Small intestine (tissue), 7 donors: ENCODE measurements around the gene PIK3C2B. TPM values are rescaled to one million over a fixed set of nuclear protein-coding genes. Genes with fewer than 3 reads are reported as not detected.

ENCODE experiments used
- DNase-seq, 2 donors: peaks; one replicate each; pipeline versions ENCODE4 v3.0.0 to v3.0.0-alpha.2; 2013
- FAIRE-seq: peaks from 2 replicates; lab custom pipeline; 2012; peaks lifted over from hg19 to GRCh38; lab: Jason Lieb, UNC
- H3K27ac ChIP-seq, 3 donors: one replicate each; pipeline ENCODE4 v1.5.1; 2013; ENCODE audit warnings: low read length in 2 of 3, mild to moderate bottlenecking in 2 of 3, control low read depth in 1 of 3, inconsistent platforms in 1 of 3, low read depth in 1 of 3, moderate library complexity in 1 of 3
- H3K27me3 ChIP-seq, 3 donors: one replicate each; pipeline ENCODE4 v1.6.1; 2013; ENCODE audit warnings: low read length in 3 of 3, inconsistent platforms in 1 of 3; ENCODE audit not compliant: control insufficient read depth in 3 of 3, insufficient read depth in 3 of 3
- H3K36me3 ChIP-seq, 3 donors: one replicate each; pipeline ENCODE4 v1.6.1; 2013; ENCODE audit warnings: low read length in 3 of 3, inconsistent platforms in 1 of 3, low read depth in 1 of 3, mild to moderate bottlenecking in 1 of 3, moderate library complexity in 1 of 3; ENCODE audit not compliant: control insufficient read depth in 3 of 3, insufficient read depth in 2 of 3
- H3K4me1 ChIP-seq, 3 donors: one replicate each; pipeline ENCODE4 v1.6.1; 2013; ENCODE audit warnings: low read length in 2 of 3, inconsistent platforms in 1 of 3, low read depth in 1 of 3, mild to moderate bottlenecking in 1 of 3, moderate library complexity in 1 of 3; ENCODE audit not compliant: control insufficient read depth in 3 of 3, insufficient read depth in 2 of 3
- H3K4me3 ChIP-seq, 3 donors: one replicate each; pipeline ENCODE4 v1.5.1; 2013; ENCODE audit warnings: low read length in 3 of 3, control low read depth in 1 of 3, inconsistent platforms in 1 of 3, low read depth in 1 of 3, mild to moderate bottlenecking in 1 of 3, moderate library complexity in 1 of 3
- H3K9me3 ChIP-seq, 2 donors: one replicate each; pipeline ENCODE4 v1.6.1; 2013; ENCODE audit warnings: low read depth in 1 of 2, low read length in 1 of 2; ENCODE audit not compliant: control insufficient read depth in 2 of 2, insufficient read depth in 1 of 2
- WGBS, 3 donors: extraction: QIAGEN DNeasy Blood & Tissue Kit; methylation state at CpG; one replicate each; pipeline ENCODE4 v1.1.7; 2013; 5-methylcytosine and 5-hydroxymethylcytosine counted together
- polyA plus RNA-seq, 4 donors: library from polyadenylated mRNA; stranded (reverse) in 3 of 4; unstranded in 1 of 4; fragments of 200-250 nt in 3 of 4; fragments of 120-200 nt in 1 of 4; gene quantifications; one replicate each; pipeline versions ENCODE4 v1.2.1 to v1.2.3, GENCODE V29; 2013
- donor health status: healthy with polysubstance abuse.
- donor health status: control.
- donor health status: control.
- donor health status: Bipolar disorder and iron deficiency.
- donor health status: healthy.

Gene PIK3C2B
- polyA plus RNA-seq, 4 donors = 8.1 to 31.1 (median 17.5) TPM

GRCh38 chr1:204478921-204479320 is 15.7 kb downstream of the PIK3C2B start:
- FAIRE-seq = no peak
- H3K9me3 ChIP-seq = no peaks in the 10 kb centered on the region
- peaks cover 22 to 36% (median 27%) of the 10 kb centered on the region in 3 donors for H3K4me1 ChIP-seq
- H3K4me3 ChIP-seq = no peak overlapping the region
- no peak for DNase-seq
- peaks cover 0 to 44% (median 2%) of the 10 kb centered on the region in 3 donors for H3K36me3 ChIP-seq
- WGBS, 3 donors = 59 to 65% (median 63%) methylated on average over 2 of the region's 2 CpGs
- no peaks in the 10 kb centered on the region for H3K27me3 ChIP-seq
- H3K27ac ChIP-seq = peak overlapping the region in 2 of 3 donors; percentile 24 to 27

- WGBS, 3 donors = 68 to 78% (median 74%) methylated on average over 7 of the region's 7 CpGs
- DNase-seq (no peak), FAIRE-seq (no peak)
- no peak overlapping the region for H3K4me3 ChIP-seq
- H3K9me3 ChIP-seq = no peaks in the 10 kb centered on the region
- peaks cover 0 to 41% (median 2%) of the 10 kb centered on the region in 3 donors for H3K36me3 ChIP-seq
- no peaks in the 10 kb centered on the region for H3K27me3 ChIP-seq
- peaks cover 22 to 36% (median 27%) of the 10 kb centered on the region in 3 donors for H3K4me1 ChIP-seq
- H3K27ac ChIP-seq = no peak overlapping the region
These were observed 16.3 kb downstream of the PIK3C2B start for GRCh38 chr1:204478172-204478899.

- Histone ChIP-seq H3K4me1 (peaks cover 22 to 34% (median 27%) of the 10 kb centered on the region in 3 donors), H3K4me3 (no peak overlapping the region), H3K27ac (peak overlapping the region in 1 of 3 donors; percentile 12), H3K27me3 (no peaks in the 10 kb centered on the region), H3K9me3 (no peaks in the 10 kb centered on the region), H3K36me3 (peaks cover 0 to 34% (median 2%) of the 10 kb centered on the region in 3 donors)
- no peak for FAIRE-seq
- peak in 1 of 2 donors; percentile 77 for DNase-seq
- 53 to 70% (median 57%) methylated on average over 5 of the region's 5 CpGs for WGBS, 3 donors
These were observed 17.4 kb downstream of the PIK3C2B start for GRCh38 chr1:204477036-204477740.

GRCh38 chr1:204476563-204476962 is 18.0 kb downstream of the PIK3C2B start:
- H3K27ac ChIP-seq = no peak overlapping the region
- H3K27me3 ChIP-seq = no peaks in the 10 kb centered on the region
- DNase-seq = no peak
- peaks cover 0 to 33% (median 1%) of the 10 kb centered on the region in 3 donors for H3K36me3 ChIP-seq
- H3K4me3 ChIP-seq = no peak overlapping the region
- 76 to 79% (median 76%) methylated on average over 5 of the region's 5 CpGs for WGBS, 3 donors
- FAIRE-seq = no peak
- H3K4me1 ChIP-seq = peaks cover 21 to 29% (median 27%) of the 10 kb centered on the region in 3 donors
- H3K9me3 ChIP-seq = no peaks in the 10 kb centered on the region

GRCh38 chr1:204475656-204476432 is 18.8 kb downstream of the PIK3C2B start:
- 71 to 79% (median 74%) methylated on average over 9 of the region's 9 CpGs for WGBS, 3 donors
- no peak overlapping the region for H3K4me3 ChIP-seq
- H3K27me3 ChIP-seq = no peaks in the 10 kb centered on the region
- peaks cover 19 to 27% (median 25%) of the 10 kb centered on the region in 3 donors for H3K4me1 ChIP-seq
- H3K27ac ChIP-seq = peak overlapping the region in 1 of 3 donors; percentile 21
- DNase-seq = no peak
- H3K9me3 ChIP-seq = no peaks in the 10 kb centered on the region
- peaks cover 0 to 31% (median 0%) of the 10 kb centered on the region in 3 donors for H3K36me3 ChIP-seq
- FAIRE-seq = no peak

- 74 to 86% (median 84%) methylated on average over 1 of the region's 1 CpG for WGBS, 3 donors
- no peak for FAIRE-seq
- H3K27me3 ChIP-seq = no peaks in the 10 kb centered on the region
- H3K4me1 ChIP-seq = peaks cover 8 to 12% (median 11%) of the 10 kb centered on the region in 3 donors
- no peak overlapping the region for H3K4me3 ChIP-seq
- peaks cover 0 to 31% (median 5%) of the 10 kb centered on the region in 3 donors for H3K36me3 ChIP-seq
- no peak overlapping the region for H3K27ac ChIP-seq
- H3K9me3 ChIP-seq = no peaks in the 10 kb centered on the region
- DNase-seq = no peak
These were observed 21.1 kb downstream of the PIK3C2B start for GRCh38 chr1:204473400-204473965.

GRCh38 chr1:204472660-204473059 is 21.9 kb downstream of the PIK3C2B start:
- peaks cover 0 to 35% (median 6%) of the 10 kb centered on the region in 3 donors for H3K36me3 ChIP-seq
- H3K9me3 ChIP-seq = no peaks in the 10 kb centered on the region
- H3K4me1 ChIP-seq = peaks cover 2 to 6% (median 6%) of the 10 kb centered on the region in 3 donors
- H3K27me3 ChIP-seq = no peaks in the 10 kb centered on the region
- 83 to 91% (median 89%) methylated on average over 2 of the region's 2 CpGs for WGBS, 3 donors
- DNase-seq (no peak), FAIRE-seq (no peak)
- H3K4me3 ChIP-seq = no peak overlapping the region
- no peak overlapping the region for H3K27ac ChIP-seq
